SH-SY5Y (cell line): ENCODE results near the gene IRF4.

ENCODE experiments used
- GATA2 ChIP-seq: IDR thresholded peaks from 2 replicates; pipeline ENCODE4 v1.6.1; 2011; ENCODE audit warnings: mild to moderate bottlenecking, low read depth, low read length
- GATA3 ChIP-seq: IDR thresholded peaks from 2 replicates; pipeline ENCODE4 v1.6.1; 2011; ENCODE audit warnings: low read depth, mild to moderate bottlenecking, low read length, moderate library complexity

IRF4 gene

GRCh38 chr6:401239-401993 is 9.9 kb downstream of the IRF4 start:
- no peak for TF ChIP-seq GATA3
- TF ChIP-seq GATA2 = no peak

- TF ChIP-seq GATA3 (no peak), GATA2 (no peak)
Observed at GRCh38 chr6:401994-402640, 10.6 kb downstream of the IRF4 start.

GRCh38 chr6:402901-403658 is 11.5 kb downstream of the IRF4 start:
- TF ChIP-seq GATA2 (no peak), GATA3 (no peak)

GRCh38 chr6:403659-404655 is 12.4 kb downstream of the IRF4 start:
- TF ChIP-seq GATA3 (no peak), GATA2 (no peak)

- TF ChIP-seq GATA2 (no peak), GATA3 (no peak)
Observed at GRCh38 chr6:404685-405423, 13.3 kb downstream of the IRF4 start.

- TF ChIP-seq GATA2 (no peak), GATA3 (no peak)
Observed at GRCh38 chr6:408148-408547, 16.6 kb downstream of the IRF4 start.

- TF ChIP-seq GATA2 (no peak), GATA3 (no peak)
Observed at GRCh38 chr6:408599-409102, 17.1 kb downstream of the IRF4 start.

GRCh38 chr6:409370-409972 is 17.9 kb downstream of the IRF4 start:
- no peak for TF ChIP-seq GATA2
- TF ChIP-seq GATA3 = no peak

- no peak for TF ChIP-seq GATA2
- TF ChIP-seq GATA3 = no peak
Observed at GRCh38 chr6:410555-411395, 19.2 kb downstream of the IRF4 start.

GRCh38 chr6:411402-412145 is 20.0 kb downstream of the IRF4 start:
- TF ChIP-seq GATA3 (no peak), GATA2 (no peak)
